ENCODE data around the gene ANKRD34B. TPM values are rescaled to one million over a fixed set of nuclear protein-coding genes. Genes with fewer than 3 reads are reported as not detected.

The ANKRD34B gene
- total and polyA plus RNA-seq, 10 of the 15 experiments (the other 5 are each of a cell fraction or from before 2014, with no cell fraction given), result under 0.01 TPM; not detected in 9

DNA sequence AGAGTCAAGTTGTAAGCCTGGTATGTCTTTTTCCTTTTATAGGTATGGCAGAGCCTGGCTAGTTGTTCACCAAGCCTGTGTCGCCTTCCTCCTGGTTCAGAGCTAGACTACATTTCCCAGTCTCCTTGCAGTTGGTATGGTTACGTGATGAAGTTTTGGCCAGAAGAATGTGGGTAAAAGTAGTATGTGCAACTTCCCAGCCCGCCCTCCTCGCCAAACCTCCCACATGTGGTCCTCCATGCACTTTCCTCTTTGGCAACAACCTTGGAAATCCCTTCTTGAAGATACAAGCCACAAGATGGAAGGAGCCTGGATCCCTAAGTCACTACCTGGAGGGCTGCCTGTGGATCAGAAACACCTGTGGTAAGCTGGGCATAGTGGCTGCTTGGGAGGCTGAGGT lies 48.4 kb upstream of the ANKRD34B start:
- BruUV-seq (replicated peaks), result no TSS peak
- CTCF ChIA-PET, result no interaction called here
- 75% methylated on average over 4 of the region's 4 CpGs for WGBS (ENCODE audit: insufficient coverage, insufficient replicate concordance, low lambda C conversion rate, missing lambda C conversion rate)
- POLR2A ChIA-PET, result interaction anchor here (0.5 kb wide), 1 partner anchor 106 kb away, joined by 5 read pairs; no protein-coding TSS in a partner anchor
- DNase-seq (ENCODE audit: low read depth, low spot score), result no peak
- RAD21 ChIA-PET (ENCODE audit: unreplicated experiment), result no interaction called here
- Histone ChIP-seq H4K20me1 (ENCODE audit: control insufficient read depth, insufficient read depth) (no peaks in the 10 kb centered on the region), H2AFZ (ENCODE audit: control insufficient read depth, low read depth, low read length) (no peak overlapping the region), H3K9me3 (replicated peaks; ENCODE audit: control insufficient read depth, insufficient read depth, low read length) (no peaks in the 10 kb centered on the region), H3K36me3 (ENCODE audit: control insufficient read depth in 2 of 2, insufficient read depth in 2 of 2, low read length in 1 of 2) (no peaks in the 10 kb centered on the region; a peak in 1 of 4 replicates), H3K27me3 (replicated peaks in 1 of 2; ENCODE audit: control insufficient read depth in 2 of 2, insufficient read depth in 2 of 2, low read length in 1 of 2) (no peaks in the 10 kb centered on the region), H3K79me2 (ENCODE audit: control insufficient read depth, insufficient read depth, low read length) (no peaks in the 10 kb centered on the region), H3K4me1 (ENCODE audit: control insufficient read depth, insufficient read depth, low read length) (no peaks in the 10 kb centered on the region), H3K9ac (ENCODE audit: control insufficient read depth, insufficient read depth, low read length) (no peak overlapping the region), H3K4me2 (ENCODE audit: control insufficient read depth, insufficient read depth) (no peak overlapping the region), H3K27ac (ENCODE audit: control insufficient read depth, insufficient read depth) (no peak overlapping the region), H3K4me3 (no peak overlapping the region)
- FAIRE-seq, result no peak
- TF ChIP-seq SIN3A (IDR thresholded peaks at IDR 0.05; ENCODE audit: low read depth, low read length), result no peak
- TF ChIP-seq, protein P1, sequence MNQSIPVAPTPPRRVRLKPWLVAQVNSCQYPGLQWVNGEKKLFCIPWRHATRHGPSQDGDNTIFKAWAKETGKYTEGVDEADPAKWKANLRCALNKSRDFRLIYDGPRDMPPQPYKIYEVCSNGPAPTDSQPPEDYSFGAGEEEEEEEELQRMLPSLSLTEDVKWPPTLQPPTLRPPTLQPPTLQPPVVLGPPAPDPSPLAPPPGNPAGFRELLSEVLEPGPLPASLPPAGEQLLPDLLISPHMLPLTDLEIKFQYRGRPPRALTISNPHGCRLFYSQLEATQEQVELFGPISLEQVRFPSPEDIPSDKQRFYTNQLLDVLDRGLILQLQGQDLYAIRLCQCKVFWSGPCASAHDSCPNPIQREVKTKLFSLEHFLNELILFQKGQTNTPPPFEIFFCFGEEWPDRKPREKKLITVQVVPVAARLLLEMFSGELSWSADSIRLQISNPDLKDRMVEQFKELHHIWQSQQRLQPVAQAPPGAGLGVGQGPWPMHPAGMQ (IDR thresholded peaks at IDR 0.05; ENCODE audit: borderline replicate concordance), result no peak
- TF ChIP-seq YBX1 (IDR thresholded peaks at IDR 0.05), result no peak
- TF ChIP-seq NFIC (IDR thresholded peaks at IDR 0.05; ENCODE audit: low read depth, low read length), result no peak
- TF ChIP-seq, protein P2, sequence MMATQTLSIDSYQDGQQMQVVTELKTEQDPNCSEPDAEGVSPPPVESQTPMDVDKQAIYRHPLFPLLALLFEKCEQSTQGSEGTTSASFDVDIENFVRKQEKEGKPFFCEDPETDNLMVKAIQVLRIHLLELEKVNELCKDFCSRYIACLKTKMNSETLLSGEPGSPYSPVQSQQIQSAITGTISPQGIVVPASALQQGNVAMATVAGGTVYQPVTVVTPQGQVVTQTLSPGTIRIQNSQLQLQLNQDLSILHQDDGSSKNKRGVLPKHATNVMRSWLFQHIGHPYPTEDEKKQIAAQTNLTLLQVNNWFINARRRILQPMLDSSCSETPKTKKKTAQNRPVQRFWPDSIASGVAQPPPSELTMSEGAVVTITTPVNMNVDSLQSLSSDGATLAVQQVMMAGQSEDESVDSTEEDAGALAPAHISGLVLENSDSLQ (IDR thresholded peaks at IDR 0.05), result no peak
- TF ChIP-seq, protein P3, sequence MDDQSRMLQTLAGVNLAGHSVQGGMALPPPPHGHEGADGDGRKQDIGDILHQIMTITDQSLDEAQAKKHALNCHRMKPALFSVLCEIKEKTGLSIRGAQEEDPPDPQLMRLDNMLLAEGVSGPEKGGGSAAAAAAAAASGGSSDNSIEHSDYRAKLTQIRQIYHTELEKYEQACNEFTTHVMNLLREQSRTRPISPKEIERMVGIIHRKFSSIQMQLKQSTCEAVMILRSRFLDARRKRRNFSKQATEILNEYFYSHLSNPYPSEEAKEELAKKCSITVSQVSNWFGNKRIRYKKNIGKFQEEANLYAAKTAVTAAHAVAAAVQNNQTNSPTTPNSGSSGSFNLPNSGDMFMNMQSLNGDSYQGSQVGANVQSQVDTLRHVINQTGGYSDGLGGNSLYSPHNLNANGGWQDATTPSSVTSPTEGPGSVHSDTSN (IDR thresholded peaks at IDR 0.05; ENCODE audit: insufficient replicate concordance, low read depth, low read length), result no peak
- TF ChIP-seq GATAD2B (conservative IDR thresholded peaks at IDR 0.05; ENCODE audit: low read depth), result no peak
- no peak for TF ChIP-seq SREBF1 (IDR thresholded peaks at IDR 0.05; ENCODE audit: low read length)
- intact Hi-C loops (cut with micrococcal nuclease; ENCODE audit: unreplicated experiment), result no loop called here
- ATAC-seq, result no peak
- SMC1A ChIA-PET (ENCODE audit: uncharacterized antibody, unreplicated experiment), result no interaction called here
- in situ Hi-C loops (cut with MboI), result no loop called here

Data from GM12878 (cell line).